Mesendoderm (in vitro differentiated cells): Measurements from ENCODE around the gene RABGAP1L.

Experiments used
- DNase-seq: peaks from one replicate; pipeline ENCODE4 v3.0.0; 2013
- H2AK5ac ChIP-seq: 2 replicates; pipeline ENCODE4 v1.6.1; 2013; ENCODE audit warnings: low read length, inconsistent platforms
- H2BK120ac ChIP-seq: 2 replicates; pipeline ENCODE4 v1.6.1; 2013; ENCODE audit warnings: low read depth, mild to moderate bottlenecking, low read length, moderate library complexity, mixed read lengths
- H2BK15ac ChIP-seq: replicated peaks from 2 replicates; pipeline ENCODE4 v1.6.1; 2013; ENCODE audit warnings: low read depth, mild to moderate bottlenecking, moderate library complexity
- H2BK5ac ChIP-seq: 2 replicates; pipeline ENCODE4 v1.6.1; 2013; ENCODE audit warnings: low read length, inconsistent platforms
- H3K18ac ChIP-seq: 2 replicates; pipeline ENCODE4 v1.6.1; 2013; ENCODE audit warnings: mild to moderate bottlenecking, low read length, mixed read lengths
- H3K23ac ChIP-seq: one replicate; pipeline ENCODE4 v1.6.1; 2013; ENCODE audit warnings: low read length
- H3K27ac ChIP-seq: 2 replicates; pipeline ENCODE4 v1.5.1; 2013; ENCODE audit warnings: low read depth, mild to moderate bottlenecking, inconsistent platforms, low read length, moderate library complexity
- H3K27me3 ChIP-seq: 2 replicates; pipeline ENCODE4 v1.6.1; 2013; ENCODE audit warnings: low read length, control low read depth, mild to moderate bottlenecking, inconsistent platforms; ENCODE audit not compliant: insufficient read depth, poor library complexity
- H3K36me3 ChIP-seq: 2 replicates; pipeline ENCODE4 v1.6.1; 2013; ENCODE audit warnings: low read length, inconsistent platforms; ENCODE audit not compliant: control insufficient read depth, insufficient read depth
- H3K4ac ChIP-seq: one replicate; pipeline ENCODE4 v1.6.1; 2013; ENCODE audit warnings: low read depth, mild to moderate bottlenecking, low read length, moderate library complexity
- H3K4me1 ChIP-seq: 2 replicates; pipeline ENCODE4 v1.6.1; 2013; ENCODE audit warnings: low read depth, low read length, inconsistent platforms; ENCODE audit not compliant: control insufficient read depth
- H3K4me2 ChIP-seq: 2 replicates; pipeline ENCODE4 v1.6.1; 2013; ENCODE audit warnings: low read length
- H3K4me3 ChIP-seq: 2 replicates; pipeline ENCODE4 v1.5.1; 2013; ENCODE audit warnings: mild to moderate bottlenecking, low read length
- H3K56ac ChIP-seq: one replicate; pipeline ENCODE4 v1.6.1; 2013; ENCODE audit warnings: low read length
- H3K79me1 ChIP-seq: 2 replicates; pipeline ENCODE4 v1.6.1; 2013; ENCODE audit warnings: low read length, inconsistent platforms
- H3K79me2 ChIP-seq: 2 replicates; pipeline ENCODE4 v1.6.1; 2013; ENCODE audit warnings: mild to moderate bottlenecking, low read length; ENCODE audit not compliant: control insufficient read depth, insufficient read depth
- H3K9ac ChIP-seq: 2 replicates; pipeline ENCODE4 v1.6.1; 2013; ENCODE audit warnings: low read length, inconsistent platforms
- H4K5ac ChIP-seq: one replicate; pipeline ENCODE4 v1.6.1; 2013; ENCODE audit warnings: low read length
- H4K8ac ChIP-seq: one replicate; pipeline ENCODE4 v1.6.1; 2013; ENCODE audit warnings: low read depth, mild to moderate bottlenecking, control low read depth, low read length, moderate library complexity
- WGBS: extraction: QIAGEN DNeasy Blood & Tissue Kit; methylation state at CpG from one replicate; pipeline ENCODE4 v1.1.7; 2013; ENCODE audit warnings: low lambda C conversion rate, missing lambda C conversion rate; ENCODE audit not compliant: insufficient coverage; ENCODE audit errors: extremely low coverage; 5-methylcytosine and 5-hydroxymethylcytosine counted together

Gene RABGAP1L

GRCh38 chr1:174719194-174719593 is 559.9 kb downstream of the RABGAP1L start:
- no peak for DNase-seq
- Histone ChIP-seq H2BK15ac (no peak overlapping the region), H3K23ac (no peak overlapping the region), H3K18ac (no peak overlapping the region), H3K27ac (no peak overlapping the region), H2BK5ac (no peak overlapping the region), H3K27me3 (no peaks in the 10 kb centered on the region), H3K4me3 (no peak overlapping the region), H3K36me3 (no peaks in the 10 kb centered on the region), H3K4me2 (no peak overlapping the region), H3K9ac (no peak overlapping the region), H2AK5ac (no peak overlapping the region), H4K8ac (no peak overlapping the region), H3K79me2 (no peaks in the 10 kb centered on the region), H3K4me1 (no peaks in the 10 kb centered on the region), H2BK120ac (no peak overlapping the region), H3K56ac (no peak overlapping the region), H3K79me1 (no peaks in the 10 kb centered on the region), H3K4ac (no peak overlapping the region), H4K5ac (no peak overlapping the region)
- 100% methylated on average over 1 of the region's 2 CpGs for WGBS

DNA sequence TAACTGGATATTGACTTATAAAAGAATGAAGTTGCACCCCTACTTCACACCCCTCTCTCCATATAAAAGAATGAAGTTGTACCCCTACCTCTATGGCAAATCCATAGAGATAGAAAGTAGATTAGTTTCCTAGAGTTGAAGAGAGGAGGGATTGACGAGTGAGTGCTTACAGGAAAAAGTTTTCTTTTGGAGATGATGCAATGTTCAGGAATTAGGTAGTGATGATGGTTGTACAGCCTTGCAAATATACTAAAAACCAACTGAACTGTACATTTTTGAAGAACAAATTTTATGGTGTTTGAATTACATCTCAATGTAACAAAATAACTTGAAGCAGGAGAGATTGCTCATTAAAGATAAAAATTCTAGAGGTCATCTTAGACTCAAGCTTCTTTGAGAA is 561.3 kb downstream of the RABGAP1L start:
- H3K36me3 ChIP-seq, result no peaks in the 10 kb centered on the region
- H3K4me2 ChIP-seq, result no peak overlapping the region
- H3K9ac ChIP-seq, result no peak overlapping the region
- no peak overlapping the region for H3K23ac ChIP-seq
- H3K79me1 ChIP-seq, result no peaks in the 10 kb centered on the region
- no peak overlapping the region for H2AK5ac ChIP-seq
- H4K5ac ChIP-seq, result no peak overlapping the region
- no peak overlapping the region for H3K4me3 ChIP-seq
- H3K18ac ChIP-seq, result no peak overlapping the region
- no peak overlapping the region for H2BK120ac ChIP-seq
- H3K27ac ChIP-seq, result no peak overlapping the region
- no peak overlapping the region for H2BK5ac ChIP-seq
- no peak for DNase-seq
- no peak overlapping the region for H3K56ac ChIP-seq
- H3K4me1 ChIP-seq, result no peaks in the 10 kb centered on the region
- no CpG with 5 or more reads among the region's 1 CpG for WGBS
- H4K8ac ChIP-seq, result no peak overlapping the region
- no peak overlapping the region for H2BK15ac ChIP-seq
- no peak overlapping the region for H3K4ac ChIP-seq
- H3K27me3 ChIP-seq, result no peaks in the 10 kb centered on the region
- H3K79me2 ChIP-seq, result no peaks in the 10 kb centered on the region

DNA sequence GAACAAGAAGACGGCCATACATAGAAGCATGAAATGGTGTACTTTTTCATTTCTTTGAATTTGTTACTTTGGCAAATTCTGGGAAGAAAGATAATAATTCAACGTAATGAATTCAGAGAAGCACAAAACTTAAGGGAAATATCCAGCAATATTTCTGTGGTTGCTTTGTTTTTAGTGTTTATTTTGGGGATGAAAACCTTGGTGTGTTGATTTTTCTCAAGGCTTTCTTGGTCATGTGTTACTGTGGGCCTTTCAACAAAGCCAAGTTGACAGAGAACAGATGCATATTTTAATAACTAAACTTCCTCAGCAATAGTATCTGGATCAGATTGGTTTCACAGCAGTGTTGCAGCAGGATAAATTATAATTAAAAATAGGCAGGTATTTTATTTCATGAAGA is 561.9 kb downstream of the RABGAP1L start:
- no peak overlapping the region for H3K4me3 ChIP-seq
- no peaks in the 10 kb centered on the region for H3K79me2 ChIP-seq
- no CpG with 5 or more reads among the region's 2 CpGs for WGBS

DNA sequence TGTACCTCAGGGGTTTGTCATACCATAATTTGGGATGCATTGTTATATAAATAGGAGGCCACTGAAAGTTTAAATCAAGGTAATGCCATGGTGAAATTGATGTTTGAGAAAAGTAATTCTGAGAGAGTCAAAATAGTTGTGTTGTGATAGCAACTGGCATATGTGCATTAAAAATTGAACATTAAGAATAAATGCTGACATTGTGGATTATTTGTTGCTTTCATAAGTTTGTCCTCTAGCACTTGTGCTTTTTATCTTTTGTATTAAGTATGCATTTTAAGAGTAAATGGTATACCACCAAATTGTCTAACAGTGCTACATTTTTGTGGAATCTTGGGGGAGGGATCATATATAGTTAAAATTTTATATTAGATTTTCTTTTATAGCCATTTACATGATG is 564.5 kb downstream of the RABGAP1L start:
- no peaks in the 10 kb centered on the region for H3K4me1 ChIP-seq
- H3K4ac ChIP-seq, result no peak overlapping the region
- H2BK120ac ChIP-seq, result no peak overlapping the region
- no peaks in the 10 kb centered on the region for H3K36me3 ChIP-seq
- no peak overlapping the region for H2BK15ac ChIP-seq
- no peak overlapping the region for H3K18ac ChIP-seq
- H3K9ac ChIP-seq, result no peak overlapping the region
- no peak for DNase-seq
- no peak overlapping the region for H3K23ac ChIP-seq
- no peaks in the 10 kb centered on the region for H3K79me1 ChIP-seq
- no peak overlapping the region for H4K8ac ChIP-seq
- H3K4me3 ChIP-seq, result no peak overlapping the region
- H3K27me3 ChIP-seq, result no peaks in the 10 kb centered on the region
- H2AK5ac ChIP-seq, result no peak overlapping the region
- H2BK5ac ChIP-seq, result no peak overlapping the region
- H3K27ac ChIP-seq, result no peak overlapping the region
- no peak overlapping the region for H3K56ac ChIP-seq
- no peak overlapping the region for H4K5ac ChIP-seq
- no peak overlapping the region for H3K4me2 ChIP-seq
- H3K79me2 ChIP-seq, result no peaks in the 10 kb centered on the region

More for the DNA sequence above, 561.9 kb downstream of the RABGAP1L start:
- Histone ChIP-seq H3K4ac (no peak overlapping the region), H3K18ac (no peak overlapping the region), H2BK5ac (no peak overlapping the region), H2BK120ac (no peak overlapping the region), H2AK5ac (no peak overlapping the region), H3K36me3 (no peaks in the 10 kb centered on the region), H4K5ac (no peak overlapping the region), H4K8ac (no peak overlapping the region), H3K56ac (no peak overlapping the region), H2BK15ac (no peak overlapping the region), H3K79me1 (no peaks in the 10 kb centered on the region), H3K4me1 (no peaks in the 10 kb centered on the region), H3K27me3 (no peaks in the 10 kb centered on the region), H3K9ac (no peak overlapping the region), H3K4me2 (no peak overlapping the region), H3K27ac (no peak overlapping the region), H3K23ac (no peak overlapping the region)
- no peak for DNase-seq

GRCh38 chr1:174724219-174724618 is 564.9 kb downstream of the RABGAP1L start:
- Histone ChIP-seq H3K4me1 (no peaks in the 10 kb centered on the region), H3K9ac (no peak overlapping the region), H2BK15ac (no peak overlapping the region), H2BK5ac (no peak overlapping the region), H3K27ac (no peak overlapping the region), H4K8ac (no peak overlapping the region), H2AK5ac (no peak overlapping the region), H3K4me3 (no peak overlapping the region), H3K4me2 (no peak overlapping the region), H2BK120ac (no peak overlapping the region), H3K79me1 (no peaks in the 10 kb centered on the region), H3K27me3 (no peaks in the 10 kb centered on the region), H3K23ac (no peak overlapping the region), H3K36me3 (no peaks in the 10 kb centered on the region), H3K79me2 (no peaks in the 10 kb centered on the region), H3K4ac (no peak overlapping the region), H3K18ac (no peak overlapping the region), H3K56ac (no peak overlapping the region), H4K5ac (no peak overlapping the region)
- no peak for DNase-seq

DNA sequence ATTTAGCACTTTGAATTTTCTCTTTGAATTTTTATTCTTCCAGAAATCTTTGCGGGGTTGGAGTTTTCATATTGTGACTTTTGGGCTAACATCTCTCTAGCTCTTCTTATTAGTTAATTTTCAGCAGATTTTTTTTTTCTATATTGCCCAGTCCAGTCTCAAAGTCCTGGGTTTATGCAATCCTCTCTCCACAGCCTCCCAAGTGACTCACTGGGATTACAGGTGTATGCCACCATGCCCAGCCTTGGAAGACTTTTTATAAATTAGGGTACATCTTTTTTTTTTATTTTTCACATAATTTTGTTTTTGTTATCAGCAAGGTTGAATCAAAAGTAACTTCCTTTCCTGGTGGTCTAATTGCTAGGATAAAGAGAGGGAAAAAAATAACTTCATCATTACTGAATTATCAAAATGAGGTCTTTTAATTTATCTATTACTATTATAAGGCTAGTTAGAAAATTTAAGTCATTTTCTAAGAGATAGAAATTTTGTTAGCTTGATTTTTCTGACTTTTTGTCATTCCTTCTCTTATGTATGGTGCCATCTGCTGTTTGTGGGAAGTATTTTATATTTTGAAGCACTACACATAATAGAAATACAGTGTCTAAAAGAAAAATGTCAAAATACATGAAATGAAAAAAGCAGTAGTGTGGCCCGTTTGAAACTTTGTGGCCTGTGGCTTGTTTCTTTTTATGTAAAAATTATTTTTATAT is 567.0 kb downstream of the RABGAP1L start:
- H3K4me1 ChIP-seq, result no peaks in the 10 kb centered on the region
- H3K23ac ChIP-seq, result no peak overlapping the region
- peak; percentile 31 for DNase-seq
- no peak overlapping the region for H4K5ac ChIP-seq
- H3K4me2 ChIP-seq, result no peak overlapping the region
- no peak overlapping the region for H2AK5ac ChIP-seq
- H3K79me2 ChIP-seq, result no peaks in the 10 kb centered on the region
- H3K4ac ChIP-seq, result no peak overlapping the region
- H2BK5ac ChIP-seq, result no peak overlapping the region
- no peak overlapping the region for H3K18ac ChIP-seq
- H2BK15ac ChIP-seq, result no peak overlapping the region
- H3K27ac ChIP-seq, result no peak overlapping the region
- no peak overlapping the region for H3K9ac ChIP-seq
- H3K4me3 ChIP-seq, result no peak overlapping the region
- no peaks in the 10 kb centered on the region for H3K36me3 ChIP-seq
- H3K56ac ChIP-seq, result no peak overlapping the region
- no peaks in the 10 kb centered on the region for H3K27me3 ChIP-seq
- WGBS, result no CpG with 5 or more reads among the region's 2 CpGs
- H2BK120ac ChIP-seq, result no peak overlapping the region
- H3K79me1 ChIP-seq, result no peaks in the 10 kb centered on the region
- H4K8ac ChIP-seq, result no peak overlapping the region
